ENCODE data around the gene PTGFRN. TPM values are rescaled to one million over a fixed set of nuclear protein-coding genes. Genes with fewer than 3 reads are reported as not detected.
"Not testable (repeated sequence)": the region's sequence is repeated elsewhere in the genome, so short reads cannot be mapped to it uniquely, and the experiment has no call there.

PTGFRN gene
- total RNA-seq, 2 donors from 2014 or later = 10.1 to 11.1 TPM

- H3K27me3 Mint-ChIP-seq = no peaks in the 10 kb centered on the region
- no peak overlapping the region for H3K4me3 Mint-ChIP-seq
- H3K9me3 Mint-ChIP-seq = no peaks in the 10 kb centered on the region
- H3K27ac Mint-ChIP-seq = no peak overlapping the region
- H3K36me3 Mint-ChIP-seq (ENCODE audit: low read depth) = no peaks in the 10 kb centered on the region
- H3K4me1 Mint-ChIP-seq = peaks cover 26% of the 10 kb centered on the region
- ATAC-seq (replicated peaks) = no peak
Observed at GRCh38 chr1:116938216-116938615, 28.5 kb downstream of the PTGFRN start.

- not testable (repeated sequence) for H3K9me3 Mint-ChIP-seq; H3K4me3 Mint-ChIP-seq; H3K27ac Mint-ChIP-seq; H3K27me3 Mint-ChIP-seq; H3K36me3 Mint-ChIP-seq (ENCODE audit: low read depth); ATAC-seq (replicated peaks)
- H3K4me1 Mint-ChIP-seq = peaks cover 16% of the 10 kb centered on the region
Observed at GRCh38 chr1:116939780-116940543, 30.2 kb downstream of the PTGFRN start.

- peaks cover 13% of the 10 kb centered on the region for H3K4me1 Mint-ChIP-seq
- H3K36me3 Mint-ChIP-seq (ENCODE audit: low read depth) = no peaks in the 10 kb centered on the region
- no peak overlapping the region for H3K4me3 Mint-ChIP-seq
- no peak overlapping the region for H3K27ac Mint-ChIP-seq
- H3K9me3 Mint-ChIP-seq = no peaks in the 10 kb centered on the region
- no peaks in the 10 kb centered on the region for H3K27me3 Mint-ChIP-seq
- no peak for ATAC-seq (replicated peaks)
Observed at GRCh38 chr1:116940814-116941599, 31.3 kb downstream of the PTGFRN start.

GRCh38 chr1:116941670-116942069, 32.0 kb downstream of the PTGFRN start:
- no peak overlapping the region for H3K27ac Mint-ChIP-seq
- no peaks in the 10 kb centered on the region for H3K36me3 Mint-ChIP-seq (ENCODE audit: low read depth)
- no peaks in the 10 kb centered on the region for H3K9me3 Mint-ChIP-seq
- no peaks in the 10 kb centered on the region for H3K27me3 Mint-ChIP-seq
- no peak overlapping the region for H3K4me3 Mint-ChIP-seq
- peaks cover 13% of the 10 kb centered on the region for H3K4me1 Mint-ChIP-seq
- ATAC-seq (replicated peaks) = no peak

- ATAC-seq (replicated peaks) = peak; percentile 71
- Mint-ChIP-seq H3K4me3 (peak overlapping the region; percentile 57), H3K36me3 (ENCODE audit: low read depth) (no peaks in the 10 kb centered on the region), H3K27ac (peak overlapping the region; percentile 87), H3K27me3 (no peaks in the 10 kb centered on the region), H3K9me3 (no peaks in the 10 kb centered on the region), H3K4me1 (peaks cover 13% of the 10 kb centered on the region)
Observed at GRCh38 chr1:116942344-116942743, 32.6 kb downstream of the PTGFRN start.

- peaks cover 13% of the 10 kb centered on the region for H3K4me1 Mint-ChIP-seq
- H3K4me3 Mint-ChIP-seq = peak overlapping the region; percentile 39
- H3K27me3 Mint-ChIP-seq = no peaks in the 10 kb centered on the region
- peak; percentile 95 for ATAC-seq (replicated peaks)
- no peaks in the 10 kb centered on the region for H3K9me3 Mint-ChIP-seq
- no peaks in the 10 kb centered on the region for H3K36me3 Mint-ChIP-seq (ENCODE audit: low read depth)
- peak overlapping the region; percentile 87 for H3K27ac Mint-ChIP-seq
Observed at GRCh38 chr1:116943438-116943837, 33.7 kb downstream of the PTGFRN start.

GRCh38 chr1:116944613-116945012, 34.9 kb downstream of the PTGFRN start:
- Mint-ChIP-seq H3K9me3 (no peaks in the 10 kb centered on the region), H3K36me3 (ENCODE audit: low read depth) (no peaks in the 10 kb centered on the region), H3K27ac (no peak overlapping the region), H3K4me3 (no peak overlapping the region), H3K27me3 (no peaks in the 10 kb centered on the region), H3K4me1 (peaks cover 13% of the 10 kb centered on the region)
- ATAC-seq (replicated peaks) = no peak

GRCh38 chr1:116945421-116945820, 35.7 kb downstream of the PTGFRN start:
- H3K36me3 Mint-ChIP-seq (ENCODE audit: low read depth) = peaks cover 5% of the 10 kb centered on the region
- H3K4me3 Mint-ChIP-seq = no peak overlapping the region
- H3K9me3 Mint-ChIP-seq = no peaks in the 10 kb centered on the region
- no peaks in the 10 kb centered on the region for H3K27me3 Mint-ChIP-seq
- no peak overlapping the region for H3K27ac Mint-ChIP-seq
- no peak for ATAC-seq (replicated peaks)
- H3K4me1 Mint-ChIP-seq = peaks cover 13% of the 10 kb centered on the region

GRCh38 chr1:116945996-116946395, 36.3 kb downstream of the PTGFRN start:
- Mint-ChIP-seq H3K4me3 (no peak overlapping the region), H3K4me1 (peaks cover 13% of the 10 kb centered on the region), H3K9me3 (no peaks in the 10 kb centered on the region), H3K36me3 (ENCODE audit: low read depth) (peaks cover 5% of the 10 kb centered on the region), H3K27ac (no peak overlapping the region), H3K27me3 (no peaks in the 10 kb centered on the region)
- no peak for ATAC-seq (replicated peaks)

GRCh38 chr1:116947092-116947860, 37.6 kb downstream of the PTGFRN start:
- H3K27ac Mint-ChIP-seq = no peak overlapping the region
- H3K36me3 Mint-ChIP-seq (ENCODE audit: low read depth) = peaks cover 5% of the 10 kb centered on the region
- no peak overlapping the region for H3K4me3 Mint-ChIP-seq
- H3K4me1 Mint-ChIP-seq = peaks cover 11% of the 10 kb centered on the region
- no peak for ATAC-seq (replicated peaks)
- H3K9me3 Mint-ChIP-seq = no peaks in the 10 kb centered on the region
- H3K27me3 Mint-ChIP-seq = no peaks in the 10 kb centered on the region

GRCh38 chr1:116948046-116948445, 38.3 kb downstream of the PTGFRN start:
- no peak for ATAC-seq (replicated peaks)
- Mint-ChIP-seq H3K9me3 (no peaks in the 10 kb centered on the region), H3K4me1 (peaks cover 5% of the 10 kb centered on the region), H3K4me3 (no peak overlapping the region), H3K27ac (no peak overlapping the region), H3K36me3 (ENCODE audit: low read depth) (peaks cover 5% of the 10 kb centered on the region), H3K27me3 (no peaks in the 10 kb centered on the region)

- Mint-ChIP-seq H3K27me3 (no peaks in the 10 kb centered on the region), H3K27ac (no peak overlapping the region), H3K36me3 (ENCODE audit: low read depth) (peaks cover 5% of the 10 kb centered on the region), H3K4me3 (no peak overlapping the region), H3K4me1 (peaks cover under 1% of the 10 kb centered on the region), H3K9me3 (no peaks in the 10 kb centered on the region)
- ATAC-seq (replicated peaks) = no peak
Observed at GRCh38 chr1:116948642-116949041, 38.9 kb downstream of the PTGFRN start.

- Mint-ChIP-seq H3K4me1 (no peaks in the 10 kb centered on the region), H3K27me3 (no peaks in the 10 kb centered on the region), H3K27ac (no peak overlapping the region), H3K36me3 (ENCODE audit: low read depth) (peaks cover 5% of the 10 kb centered on the region), H3K4me3 (no peak overlapping the region), H3K9me3 (no peaks in the 10 kb centered on the region)
- ATAC-seq (replicated peaks) = no peak
Observed at GRCh38 chr1:116949213-116949985, 39.7 kb downstream of the PTGFRN start.

All from activated T-helper 17 cell treated with anti-CD3 and anti-CD28 coated beads, Interleukin-2, amount 50 U/mL, for 72 hours (primary cell).